ENCODE measurements around the gene AHCYL2. TPM values are rescaled to one million over a fixed set of nuclear protein-coding genes. Genes with fewer than 3 reads are reported as not detected.
A peak's percentile ranks its signal among the peaks of the same experiment; 100 is the strongest.
"Not testable (repeated sequence)": the region's sequence is repeated elsewhere in the genome, so short reads cannot be mapped to it uniquely, and the experiment has no call there.

Gene AHCYL2
- total and polyA plus RNA-seq, 4 donors = 44.6 to 138 (median 69.0) TPM

DNA sequence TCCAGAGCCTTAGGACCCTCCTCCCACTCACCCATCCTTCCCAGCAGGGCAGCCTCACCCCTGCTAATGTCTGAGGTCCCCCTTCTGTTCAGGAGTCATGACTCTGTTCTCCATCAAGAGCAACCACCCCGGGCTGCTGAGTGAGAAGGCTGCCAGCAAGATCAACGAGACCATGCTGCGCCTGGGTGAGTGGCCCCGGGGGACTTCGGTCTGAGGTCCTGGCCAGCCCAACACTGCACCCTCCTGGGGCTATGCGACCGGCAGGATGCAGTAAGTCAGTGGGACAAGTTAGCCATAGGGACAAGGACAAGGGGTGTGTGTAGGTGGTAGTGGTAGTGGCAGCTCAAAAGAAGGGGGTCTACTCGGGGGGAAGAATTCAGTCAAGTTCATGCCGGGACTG lies 16.2 kb upstream of the AHCYL2 start:
- H3K36me3 ChIP-seq (ENCODE audit: control insufficient read depth, insufficient read depth, low read length) = peaks cover 67% of the 10 kb centered on the region
- peaks cover 8% of the 10 kb centered on the region for H3K4me1 ChIP-seq (ENCODE audit: control insufficient read depth, insufficient read depth, low read length)
- DNase-seq (ENCODE audit: low read depth in 4 of 6, low spot score in 6 of 6) = no peak
- H3K9me3 ChIP-seq (ENCODE audit: control insufficient read depth, insufficient read depth, low read length) = no peaks in the 10 kb centered on the region
- WGBS (ENCODE audit: insufficient coverage) = 89% methylated on average over 7 of the region's 9 CpGs
- no peaks in the 10 kb centered on the region for H3K27me3 ChIP-seq (ENCODE audit: control insufficient read depth, insufficient read depth, low read length)
- no peak overlapping the region for H3K27ac ChIP-seq (ENCODE audit: low read depth, low read length)
- no peak overlapping the region for H3K4me3 ChIP-seq (ENCODE audit: low read depth, low read length)

- no peak overlapping the region for H3K27ac ChIP-seq (ENCODE audit: low read depth, low read length)
These were observed 15.5 kb upstream of the AHCYL2 start for GRCh38 chr7:129209067-129209926.

DNA sequence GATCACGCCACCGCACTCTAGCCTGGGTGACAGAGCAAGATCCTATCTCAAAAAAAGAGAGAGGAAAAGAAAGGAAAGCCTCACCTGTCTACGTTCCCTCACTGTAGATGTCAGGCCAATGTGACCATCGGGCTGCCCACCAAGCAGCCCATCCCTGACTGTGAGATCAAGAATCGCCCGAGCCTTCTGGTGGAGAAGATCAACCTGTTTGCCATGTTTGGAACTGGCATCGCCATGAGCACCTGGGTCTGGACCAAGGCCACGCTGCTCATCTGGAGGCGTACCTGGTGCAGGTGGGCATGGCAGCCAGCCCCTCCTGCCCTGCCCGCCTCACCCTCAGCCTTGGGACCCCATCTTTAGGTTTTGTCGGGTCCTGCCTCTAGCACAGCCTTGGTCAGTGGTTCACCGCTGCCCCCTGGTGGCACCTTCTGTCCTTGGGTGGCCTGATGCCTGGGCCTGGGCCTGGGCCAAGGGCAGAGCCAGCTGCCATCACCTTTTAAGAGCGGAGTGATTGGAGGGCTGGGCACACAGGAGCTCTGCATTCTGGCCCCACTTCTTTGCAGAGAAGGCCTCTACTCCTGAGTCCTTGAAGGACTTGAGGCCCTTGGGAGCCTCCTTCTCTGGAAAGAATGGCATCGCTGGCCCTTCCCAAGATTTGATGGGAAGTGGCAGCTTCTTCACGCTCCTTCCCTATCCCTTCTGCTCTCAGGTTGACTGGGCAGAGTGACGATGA lies 14.4 kb upstream of the AHCYL2 start:
- no peaks in the 10 kb centered on the region for H3K27me3 ChIP-seq (ENCODE audit: control insufficient read depth, insufficient read depth, low read length)
- no peaks in the 10 kb centered on the region for H3K9me3 ChIP-seq (ENCODE audit: control insufficient read depth, insufficient read depth, low read length)
- no peak overlapping the region for H3K4me3 ChIP-seq (ENCODE audit: low read depth, low read length)
- 80% methylated on average over 15 of the region's 16 CpGs for WGBS (ENCODE audit: insufficient coverage)
- no peak overlapping the region for H3K27ac ChIP-seq (ENCODE audit: low read depth, low read length)
- peaks cover 13% of the 10 kb centered on the region for H3K4me1 ChIP-seq (ENCODE audit: control insufficient read depth, insufficient read depth, low read length)
- peaks cover 61% of the 10 kb centered on the region for H3K36me3 ChIP-seq (ENCODE audit: control insufficient read depth, insufficient read depth, low read length)
- DNase-seq (ENCODE audit: low read depth in 4 of 6, low spot score in 6 of 6) = peak in 4 of 6 donors; percentile 39 to 81 (median 60)

More at GRCh38 chr7:129209067-129209926, 15.5 kb upstream of the AHCYL2 start:
- Histone ChIP-seq H3K36me3 (ENCODE audit: control insufficient read depth, insufficient read depth, low read length) (peaks cover 67% of the 10 kb centered on the region), H3K4me1 (ENCODE audit: control insufficient read depth, insufficient read depth, low read length) (peaks cover 13% of the 10 kb centered on the region), H3K9me3 (ENCODE audit: control insufficient read depth, insufficient read depth, low read length) (no peaks in the 10 kb centered on the region), H3K4me3 (ENCODE audit: low read depth, low read length) (no peak overlapping the region), H3K27me3 (ENCODE audit: control insufficient read depth, insufficient read depth, low read length) (no peaks in the 10 kb centered on the region)
- no peak for DNase-seq (ENCODE audit: low read depth in 4 of 6, low spot score in 6 of 6)
- WGBS (ENCODE audit: insufficient coverage) = 92% methylated on average over 7 of the region's 15 CpGs

GRCh38 chr7:129210989-129211312 lies 13.9 kb upstream of the AHCYL2 start:
- Histone ChIP-seq H3K4me1 (ENCODE audit: control insufficient read depth, insufficient read depth, low read length) (peaks cover 13% of the 10 kb centered on the region), H3K9me3 (ENCODE audit: control insufficient read depth, insufficient read depth, low read length) (no peaks in the 10 kb centered on the region), H3K27ac (ENCODE audit: low read depth, low read length) (no peak overlapping the region), H3K27me3 (ENCODE audit: control insufficient read depth, insufficient read depth, low read length) (no peaks in the 10 kb centered on the region), H3K36me3 (ENCODE audit: control insufficient read depth, insufficient read depth, low read length) (peaks cover 58% of the 10 kb centered on the region), H3K4me3 (ENCODE audit: low read depth, low read length) (no peak overlapping the region)
- 83% methylated on average over 14 of the region's 14 CpGs for WGBS (ENCODE audit: insufficient coverage)
- DNase-seq (ENCODE audit: low read depth in 4 of 6, low spot score in 6 of 6) = no peak

- DNase-seq (ENCODE audit: low read depth in 4 of 6, low spot score in 6 of 6) = no peak
- Histone ChIP-seq H3K27ac (ENCODE audit: low read depth, low read length) (no peak overlapping the region), H3K9me3 (ENCODE audit: control insufficient read depth, insufficient read depth, low read length) (no peaks in the 10 kb centered on the region), H3K27me3 (ENCODE audit: control insufficient read depth, insufficient read depth, low read length) (no peaks in the 10 kb centered on the region), H3K36me3 (ENCODE audit: control insufficient read depth, insufficient read depth, low read length) (peaks cover 47% of the 10 kb centered on the region), H3K4me1 (ENCODE audit: control insufficient read depth, insufficient read depth, low read length) (peaks cover 13% of the 10 kb centered on the region), H3K4me3 (ENCODE audit: low read depth, low read length) (no peak overlapping the region)
- WGBS (ENCODE audit: insufficient coverage) = 88% methylated on average over 11 of the region's 14 CpGs
These were observed 12.7 kb upstream of the AHCYL2 start for GRCh38 chr7:129212126-129212525.

DNA sequence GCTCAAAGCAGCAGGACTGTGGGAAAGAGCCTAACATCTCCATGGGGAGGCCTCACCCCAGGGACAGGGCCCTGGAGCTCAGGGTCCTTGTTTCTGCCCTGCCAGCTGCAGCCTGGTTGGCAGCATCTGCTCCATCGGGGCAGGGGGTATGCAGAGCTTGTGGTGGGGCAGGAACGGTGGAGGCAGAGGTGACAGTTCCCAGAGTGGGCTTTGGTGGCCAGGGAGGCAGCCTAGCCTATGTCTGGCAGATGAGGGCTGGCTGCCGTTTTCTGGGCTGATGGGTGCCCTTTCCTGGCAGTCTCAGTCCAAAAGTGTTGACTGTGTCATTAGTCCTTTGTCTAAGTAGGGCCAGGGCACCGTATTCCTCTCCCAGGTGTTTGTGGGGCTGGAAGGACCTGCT lies 12.2 kb upstream of the AHCYL2 start:
- Histone ChIP-seq H3K36me3 (ENCODE audit: control insufficient read depth, insufficient read depth, low read length) (peaks cover 45% of the 10 kb centered on the region), H3K4me1 (ENCODE audit: control insufficient read depth, insufficient read depth, low read length) (peaks cover 13% of the 10 kb centered on the region), H3K27ac (ENCODE audit: low read depth, low read length) (no peak overlapping the region), H3K4me3 (ENCODE audit: low read depth, low read length) (no peak overlapping the region), H3K9me3 (ENCODE audit: control insufficient read depth, insufficient read depth, low read length) (no peaks in the 10 kb centered on the region), H3K27me3 (ENCODE audit: control insufficient read depth, insufficient read depth, low read length) (no peaks in the 10 kb centered on the region)
- no peak for DNase-seq (ENCODE audit: low read depth in 4 of 6, low spot score in 6 of 6)
- 88% methylated on average over 4 of the region's 4 CpGs for WGBS (ENCODE audit: insufficient coverage)

GRCh38 chr7:129213828-129214227 lies 11.0 kb upstream of the AHCYL2 start:
- no peaks in the 10 kb centered on the region for H3K9me3 ChIP-seq (ENCODE audit: control insufficient read depth, insufficient read depth, low read length)
- no peaks in the 10 kb centered on the region for H3K27me3 ChIP-seq (ENCODE audit: control insufficient read depth, insufficient read depth, low read length)
- no peak overlapping the region for H3K27ac ChIP-seq (ENCODE audit: low read depth, low read length)
- H3K36me3 ChIP-seq (ENCODE audit: control insufficient read depth, insufficient read depth, low read length) = peaks cover 39% of the 10 kb centered on the region
- peaks cover 19% of the 10 kb centered on the region for H3K4me1 ChIP-seq (ENCODE audit: control insufficient read depth, insufficient read depth, low read length)
- 53% methylated on average over 14 of the region's 15 CpGs for WGBS (ENCODE audit: insufficient coverage)
- H3K4me3 ChIP-seq (ENCODE audit: low read depth, low read length) = no peak overlapping the region
- peak in 2 of 6 donors; percentile 30 to 36 for DNase-seq (ENCODE audit: low read depth in 4 of 6, low spot score in 6 of 6)

GRCh38 chr7:129215691-129216090 lies 9.1 kb upstream of the AHCYL2 start:
- Histone ChIP-seq H3K4me1 (ENCODE audit: control insufficient read depth, insufficient read depth, low read length) (peaks cover 17% of the 10 kb centered on the region), H3K36me3 (ENCODE audit: control insufficient read depth, insufficient read depth, low read length) (peaks cover 26% of the 10 kb centered on the region)
- not testable (repeated sequence) for H3K4me3 ChIP-seq (ENCODE audit: low read depth, low read length); H3K27me3 ChIP-seq (ENCODE audit: control insufficient read depth, insufficient read depth, low read length); H3K9me3 ChIP-seq (ENCODE audit: control insufficient read depth, insufficient read depth, low read length); DNase-seq (ENCODE audit: low read depth in 4 of 6, low spot score in 6 of 6); H3K27ac ChIP-seq (ENCODE audit: low read depth, low read length)
- 96% methylated on average over 10 of the region's 15 CpGs for WGBS (ENCODE audit: insufficient coverage)

DNA sequence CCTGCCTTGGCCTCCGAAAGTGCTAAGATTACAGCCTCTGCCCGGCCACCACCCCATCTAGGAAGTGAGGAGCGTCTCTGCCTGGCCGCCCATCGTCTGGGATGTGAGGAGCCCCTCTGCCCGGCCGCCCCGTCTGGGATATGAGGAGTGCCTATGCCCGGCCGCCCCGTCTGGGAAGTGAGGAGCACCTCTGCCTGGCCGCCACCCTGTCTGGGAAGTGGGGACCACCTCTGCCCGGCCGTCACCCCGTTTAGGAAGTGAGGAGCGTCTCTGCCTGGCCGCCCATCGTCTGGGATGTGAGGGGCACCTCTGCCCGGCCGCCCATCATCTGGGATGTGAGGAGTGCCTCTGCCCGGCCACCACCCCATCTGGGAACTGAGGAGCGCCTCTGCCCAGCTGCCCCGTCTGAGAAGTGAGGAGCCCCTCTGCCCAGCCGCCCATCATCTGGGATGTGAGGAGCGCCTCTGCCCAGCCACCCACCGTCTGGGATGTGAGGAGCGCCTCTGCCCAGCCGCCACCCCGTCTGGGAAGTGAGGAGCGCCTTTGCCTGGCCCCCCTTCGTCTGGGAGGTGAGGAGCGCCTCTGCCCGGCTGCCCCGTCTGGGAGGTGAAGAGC lies 8.6 kb upstream of the AHCYL2 start:
- not testable (repeated sequence) for DNase-seq (ENCODE audit: low read depth in 4 of 6, low spot score in 6 of 6)

More for the DNA sequence above, 8.6 kb upstream of the AHCYL2 start:
- H3K27me3 ChIP-seq (ENCODE audit: control insufficient read depth, insufficient read depth, low read length); H3K27ac ChIP-seq (ENCODE audit: low read depth, low read length); H3K9me3 ChIP-seq (ENCODE audit: control insufficient read depth, insufficient read depth, low read length); H3K4me3 ChIP-seq (ENCODE audit: low read depth, low read length): not testable (repeated sequence)
- peaks cover 20% of the 10 kb centered on the region for H3K36me3 ChIP-seq (ENCODE audit: control insufficient read depth, insufficient read depth, low read length)
- 95% methylated on average over 32 of the region's 34 CpGs for WGBS (ENCODE audit: insufficient coverage)
- H3K4me1 ChIP-seq (ENCODE audit: control insufficient read depth, insufficient read depth, low read length) = peaks cover 12% of the 10 kb centered on the region
